GM21825 (cell line): ENCODE data around the gene NT5C3A.

ENCODE experiments used
- ATAC-seq: cut with Tn5 transposase; IDR thresholded peaks from one replicate; pipeline ENCODE4 v1.9.1; 2021; ENCODE audit warnings: mild to moderate bottlenecking, moderate library complexity; ENCODE audit not compliant: unreplicated experiment

Gene NT5C3A

GRCh38 chr7:33076737-33077136 is 14.2 kb upstream of the NT5C3A start:
- ATAC-seq: peak; percentile 72

GRCh38 chr7:33075818-33076518 is 13.4 kb upstream of the NT5C3A start:
- no peak for ATAC-seq

- ATAC-seq: no peak
Observed at GRCh38 chr7:33073243-33073642, 10.7 kb upstream of the NT5C3A start.

DNA sequence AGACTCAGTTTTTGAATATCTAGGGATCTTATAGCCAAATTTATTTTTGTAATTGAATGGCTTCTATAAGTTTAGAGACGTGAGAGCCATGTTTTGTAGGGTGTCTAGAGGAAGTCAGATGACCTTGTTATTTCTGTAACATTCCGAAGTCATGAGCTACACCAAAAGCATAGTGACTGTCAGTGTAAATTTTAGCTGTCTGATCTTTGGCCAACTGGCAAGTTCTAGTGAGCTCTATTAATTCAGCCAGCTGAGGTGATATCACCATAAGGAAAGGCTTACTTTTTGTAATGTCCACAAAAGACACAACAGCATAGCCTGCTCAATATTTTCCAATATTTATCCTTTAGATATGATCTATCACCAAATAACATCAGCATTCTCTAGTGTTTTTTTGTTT is 9.9 kb upstream of the NT5C3A start:
- no peak for ATAC-seq

DNA sequence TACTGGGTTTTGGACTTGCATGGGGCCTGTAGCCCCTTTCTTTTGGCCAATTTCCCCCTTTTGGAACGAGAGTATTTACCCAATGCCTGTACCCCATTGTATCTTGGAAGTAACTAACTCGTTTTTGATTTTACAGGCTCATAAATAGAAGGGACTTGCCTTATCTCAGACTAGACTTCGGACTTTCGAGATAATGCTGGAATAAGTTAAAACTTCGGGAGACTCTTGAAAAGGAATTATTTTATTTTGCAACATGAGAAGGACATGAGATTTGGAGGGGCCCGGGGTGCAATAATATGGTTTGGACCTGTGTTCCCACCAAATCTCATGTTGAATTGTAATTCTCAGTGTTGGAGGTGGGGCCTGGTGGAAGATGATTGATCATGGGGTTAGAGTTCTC is 8.3 kb upstream of the NT5C3A start:
- ATAC-seq: no peak

DNA sequence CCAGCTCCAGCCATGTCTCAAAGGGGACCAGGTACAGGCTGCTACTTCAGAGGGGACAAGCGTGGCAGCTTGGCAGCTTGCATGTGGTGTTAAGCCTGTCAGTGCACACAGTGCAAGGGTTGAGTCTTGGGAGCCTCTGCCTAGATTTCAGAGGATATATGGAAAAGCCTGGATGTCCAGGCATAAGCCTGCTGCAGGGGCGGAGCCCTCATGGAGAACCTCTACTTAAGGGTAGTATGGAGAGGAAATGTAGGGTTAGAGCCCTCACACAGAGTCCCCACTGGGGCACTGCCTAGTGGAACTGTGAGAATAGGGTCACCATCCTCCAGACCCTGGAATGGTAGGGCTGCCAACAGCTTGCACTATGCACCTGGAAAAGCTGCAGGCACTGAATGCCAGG is 7.7 kb upstream of the NT5C3A start:
- no peak for ATAC-seq

DNA sequence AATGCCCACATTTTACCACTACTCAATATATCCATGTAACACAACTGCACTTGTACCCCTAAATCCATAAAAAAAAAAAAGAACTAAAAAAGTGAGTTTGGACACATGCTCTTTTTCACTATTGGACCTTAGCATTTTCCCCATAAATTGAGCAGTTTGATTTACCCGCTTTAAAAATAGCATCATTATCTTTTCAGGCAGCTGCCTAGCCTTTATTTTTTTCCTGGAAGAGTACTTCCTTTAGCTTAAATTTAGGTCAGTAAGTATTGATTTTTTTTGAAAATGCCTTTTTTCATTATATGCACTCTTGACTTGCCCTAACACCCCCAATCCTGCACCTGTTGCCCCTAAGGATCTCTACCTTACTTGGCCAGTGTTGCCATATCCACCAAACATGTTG is 5.3 kb upstream of the NT5C3A start:
- no peak for ATAC-seq

GRCh38 chr7:33066771-33067170 is 4.2 kb upstream of the NT5C3A start:
- no peak for ATAC-seq

DNA sequence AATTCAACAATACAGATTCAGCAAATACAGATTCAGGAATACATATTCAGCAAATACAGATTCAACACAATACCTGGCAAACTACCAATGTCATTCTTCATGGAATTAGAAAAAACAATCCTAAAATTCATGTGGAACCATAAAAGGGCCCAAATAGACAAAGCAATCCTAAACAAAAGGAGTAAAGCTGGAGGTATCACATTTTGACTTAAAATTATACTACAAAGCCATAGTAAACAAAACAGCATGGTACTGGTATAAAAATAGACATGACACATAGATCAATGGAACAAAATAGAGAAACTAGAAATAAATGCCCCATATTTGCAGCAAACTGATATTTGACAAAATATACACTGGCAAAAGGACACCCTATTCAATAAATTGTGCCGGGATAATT is 3.4 kb upstream of the NT5C3A start:
- ATAC-seq: no peak

- ATAC-seq: peak; percentile 95
Observed at GRCh38 chr7:33062782-33063443, 337 bp upstream of the NT5C3A start.

GRCh38 chr7:33061282-33061937 is 1.2 kb downstream of the NT5C3A start:
- ATAC-seq: no peak

- no peak for ATAC-seq
Observed at GRCh38 chr7:33059635-33060034, 2.9 kb downstream of the NT5C3A start.

DNA sequence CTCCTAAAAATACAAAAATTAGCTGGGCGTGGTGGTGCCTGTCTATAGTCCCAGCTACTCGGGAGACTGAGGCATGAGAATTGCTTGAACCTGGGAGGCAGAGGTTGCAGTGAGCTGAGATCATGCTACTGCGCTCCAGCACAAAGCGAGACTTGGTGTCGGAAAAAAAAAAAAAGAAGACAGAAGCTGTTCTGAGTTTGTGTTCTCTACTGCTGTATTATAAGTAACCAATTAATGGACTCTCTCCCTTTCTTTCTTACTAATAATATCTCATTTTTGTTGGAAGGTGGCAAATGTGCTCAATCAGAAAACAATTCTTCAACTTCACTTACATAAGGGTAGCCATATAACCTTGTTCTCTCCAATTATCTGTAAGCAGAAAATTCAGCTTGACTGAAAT is 7.4 kb downstream of the NT5C3A start:
- ATAC-seq: no peak

- ATAC-seq: no peak
Observed at GRCh38 chr7:33054261-33054964, 8.2 kb downstream of the NT5C3A start.

DNA sequence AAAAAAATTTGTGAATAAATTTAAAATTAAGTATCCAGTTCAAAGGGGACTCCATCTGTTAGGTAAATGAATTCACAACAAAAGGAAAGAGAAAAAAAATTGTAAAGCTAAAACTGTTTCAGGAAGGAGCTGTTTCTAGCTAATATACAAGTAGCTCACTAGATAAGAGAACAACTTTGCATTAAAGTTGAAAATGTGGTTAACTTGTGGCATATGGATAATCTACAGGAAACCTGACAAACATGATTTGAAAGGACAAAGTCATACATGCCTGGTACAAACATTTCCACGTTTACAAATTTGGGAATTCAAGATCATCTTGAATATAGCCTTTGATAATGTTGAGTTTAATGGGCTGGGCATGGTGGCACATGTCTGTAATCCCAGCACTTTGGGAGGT is 8.9 kb downstream of the NT5C3A start:
- no peak for ATAC-seq

GRCh38 chr7:33050535-33051318 is 11.8 kb downstream of the NT5C3A start:
- ATAC-seq: no peak

DNA sequence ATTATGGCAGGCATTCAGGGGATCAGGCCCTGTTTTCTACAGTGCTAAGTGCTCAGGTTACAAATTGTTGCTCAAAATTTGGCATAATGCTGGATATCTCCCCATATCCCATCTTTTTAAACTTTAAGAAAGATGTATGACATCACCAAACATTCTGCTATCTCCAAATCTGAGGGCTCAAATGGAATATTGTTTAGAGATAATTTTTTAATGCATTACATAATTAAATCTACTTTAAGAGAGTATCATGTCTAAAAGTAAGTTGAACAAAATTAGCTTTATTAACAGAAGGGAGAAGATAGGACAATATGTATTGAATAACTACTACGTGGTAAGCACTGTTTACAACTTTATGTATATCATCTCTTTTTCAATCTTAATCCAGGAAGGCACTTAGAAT is 13.9 kb downstream of the NT5C3A start:
- no peak for ATAC-seq

DNA sequence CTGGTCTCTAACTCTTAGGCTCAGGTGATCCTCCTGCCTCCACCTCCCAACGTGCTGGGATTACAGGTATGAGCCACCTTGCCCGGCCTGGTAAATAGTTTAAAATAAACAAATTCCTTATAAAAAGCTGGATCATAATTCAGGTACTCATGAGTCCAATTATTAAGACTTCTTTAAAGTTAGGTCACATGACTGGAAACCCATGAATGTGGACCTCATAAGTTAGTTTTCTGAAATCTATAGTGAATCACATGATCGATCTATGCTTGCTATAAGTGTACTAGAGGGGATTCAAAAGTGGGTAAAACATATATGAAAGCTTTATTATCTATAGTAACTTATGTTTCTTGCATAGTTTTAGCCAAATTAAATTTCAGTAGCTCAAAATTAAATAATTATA is 14.3 kb downstream of the NT5C3A start:
- no peak for ATAC-seq

- ATAC-seq: peak; percentile 29
Observed at GRCh38 chr7:33044986-33045385, 17.6 kb downstream of the NT5C3A start.

DNA sequence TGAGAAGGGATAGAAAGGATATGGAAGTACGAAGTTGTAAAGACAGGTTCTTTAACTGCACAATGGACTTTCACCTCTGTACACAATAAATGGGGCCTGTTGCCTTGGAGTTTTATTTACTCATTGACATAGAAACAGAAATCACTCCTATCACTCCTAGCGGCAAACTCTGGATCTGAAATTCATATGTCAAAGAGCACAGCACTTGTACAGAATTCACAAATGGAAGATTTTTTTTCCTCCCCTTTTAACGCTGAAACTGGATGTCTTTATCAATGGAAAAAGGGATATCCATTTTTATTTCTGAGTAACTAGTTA is 18.2 kb downstream of the NT5C3A start:
- ATAC-seq: no peak
